Skeletal muscle cell (primary cell): ENCODE results near the gene OBP2B.
"Not testable (repeated sequence)": the region's sequence is repeated elsewhere in the genome, so short reads cannot be mapped to it uniquely, and the experiment has no call there.

Source experiments
- DNase-seq: peaks from one replicate; pipeline ENCODE4 v3.0.0-alpha.2; 2010; ENCODE audit warnings: low read depth
- H3K4me3 ChIP-seq: 2 replicates; pipeline ENCODE4 v1.5.1; 2011; ENCODE audit warnings: low read depth, mild to moderate bottlenecking, control low read depth, low read length, moderate library complexity

Gene OBP2B

GRCh38 chr9:133239533-133240090, 30.6 kb upstream of the OBP2B start:
- DNase-seq = no peak
- no peak overlapping the region for H3K4me3 ChIP-seq

- H3K4me3 ChIP-seq = peak overlapping the region; percentile 21
- DNase-seq = no peak
These were observed 29.9 kb upstream of the OBP2B start for GRCh38 chr9:133238851-133239532.

GRCh38 chr9:133238272-133238850, 29.3 kb upstream of the OBP2B start:
- H3K4me3 ChIP-seq = peak overlapping the region; percentile 21
- DNase-seq = no peak

- no peak overlapping the region for H3K4me3 ChIP-seq
- peak; percentile 7 for DNase-seq
These were observed 28.1 kb upstream of the OBP2B start for GRCh38 chr9:133237035-133237731.

GRCh38 chr9:133236291-133237034, 27.4 kb upstream of the OBP2B start:
- not testable (repeated sequence) for H3K4me3 ChIP-seq, DNase-seq

- DNase-seq = no peak
- H3K4me3 ChIP-seq = no peak overlapping the region
These were observed 26.6 kb upstream of the OBP2B start for GRCh38 chr9:133235549-133236222.

- DNase-seq = no peak
- no peak overlapping the region for H3K4me3 ChIP-seq
These were observed 25.7 kb upstream of the OBP2B start for GRCh38 chr9:133234577-133235322.

GRCh38 chr9:133233681-133234432, 24.8 kb upstream of the OBP2B start:
- no peak overlapping the region for H3K4me3 ChIP-seq
- no peak for DNase-seq

- not testable (repeated sequence) for H3K4me3 ChIP-seq, DNase-seq
These were observed 23.0 kb upstream of the OBP2B start for GRCh38 chr9:133231934-133232568.

- not testable (repeated sequence) for H3K4me3 ChIP-seq, DNase-seq
These were observed 21.5 kb upstream of the OBP2B start for GRCh38 chr9:133230514-133230913.

GRCh38 chr9:133230093-133230492, 21.0 kb upstream of the OBP2B start:
- no peak for DNase-seq
- H3K4me3 ChIP-seq = no peak overlapping the region

GRCh38 chr9:133228474-133229193, 19.6 kb upstream of the OBP2B start:
- H3K4me3 ChIP-seq, DNase-seq: not testable (repeated sequence)

GRCh38 chr9:133227996-133228395, 18.9 kb upstream of the OBP2B start:
- not testable (repeated sequence) for H3K4me3 ChIP-seq, DNase-seq

- H3K4me3 ChIP-seq = no peak overlapping the region
- DNase-seq = no peak
These were observed 18.3 kb upstream of the OBP2B start for GRCh38 chr9:133227242-133227860.

- DNase-seq = no peak
- H3K4me3 ChIP-seq = no peak overlapping the region
These were observed 17.4 kb upstream of the OBP2B start for GRCh38 chr9:133226219-133227171.
